B cell (primary cell): Measurements from ENCODE around the gene MPIG6B. TPM values are rescaled to one million over a fixed set of nuclear protein-coding genes. Genes with fewer than 3 reads are reported as not detected.

Experiments used
- ATAC-seq: fragments of 200-7000 bp; cut with Tn5 transposase; one replicate; pipeline ENCODE4 v1.10.0; 2021; ENCODE audit warnings: low read depth, mild to moderate bottlenecking, moderate number of reproducible peaks, moderate library complexity
- CTCF ChIA-PET: fragments of 350-600 bp; sonication (Branson Sonifier 250); formaldehyde crosslinking; loops from one replicate; lab custom pipeline; 2021; ENCODE audit warnings: antibody characterized with exemption, inconsistent platforms; lab: Charles Lee
- POLR2A ChIA-PET: fragments of 350-600 bp; sonication (Branson Sonifier 250); formaldehyde crosslinking; loops from one replicate; lab custom pipeline; 2021; ENCODE audit warnings: antibody characterized with exemption; lab: Charles Lee
- DNase-seq: peaks from one replicate; pipeline ENCODE4 v3.0.0; 2013
- H2AFZ ChIP-seq: 2 replicates; pipeline ENCODE4 v1.6.1; 2012; ENCODE audit warnings: mild to moderate bottlenecking, low read depth, low read length; ENCODE audit not compliant: insufficient read depth, poor library complexity, severe bottlenecking
- H3K27ac ChIP-seq, 2 donors: 1 replicate in 1 of 2; 2 replicates in 1 of 2; pipeline ENCODE4 v1.5.1; 2012 to 2013; ENCODE audit warnings: low read length in 2 of 2, mild to moderate bottlenecking in 2 of 2, moderate library complexity in 1 of 2
- H3K27me3 ChIP-seq, 4 experiments: fragments of 200-600 bp in 1 of 4; sonication (generic) in 1 of 4; replicated peaks in 1 of 4; 1 replicate in 2 of 4; 2 replicates in 2 of 4; pipeline versions ENCODE4 v1.6.1 to v1.7.0; 2013 to 2016; ENCODE audit warnings: low read length in 3 of 4, mild to moderate bottlenecking in 2 of 4, mixed read lengths in 1 of 4, moderate library complexity in 1 of 4; ENCODE audit not compliant: insufficient read depth in 4 of 4, control insufficient read depth in 3 of 4; ENCODE audit errors: control extremely low read depth in 1 of 4
- H3K36me3 ChIP-seq, 2 experiments: replicated peaks in 1 of 2; 1 replicate in 1 of 2; 2 replicates in 1 of 2; pipeline versions ENCODE4 v1.6.1 to v1.7.1; 2013; ENCODE audit warnings: low read length in 1 of 2; ENCODE audit not compliant: insufficient read depth in 2 of 2, control insufficient read depth in 1 of 2; ENCODE audit errors: control extremely low read depth in 1 of 2, extremely low read depth in 1 of 2
- H3K4me1 ChIP-seq, 2 donors: fragments of 200-600 bp in 1 of 2; sonication (generic) in 1 of 2; 1 replicate in 1 of 2; 2 replicates in 1 of 2; pipeline versions ENCODE4 v1.5.1 to v1.6.1; 2013 to 2017; ENCODE audit warnings: low read length in 2 of 2; ENCODE audit not compliant: control insufficient read depth in 2 of 2, insufficient read depth in 2 of 2
- H3K4me2 ChIP-seq: replicated peaks from 2 replicates; pipeline ENCODE3; 2012; ENCODE audit warnings: mild to moderate bottlenecking, low read depth, low read length; ENCODE audit not compliant: poor library complexity, severe bottlenecking
- H3K4me3 ChIP-seq, 5 experiments: fragments of 200-600 bp in 1 of 5; sonication (generic) in 1 of 5; 1 replicate in 3 of 5; 2 replicates in 2 of 5; pipeline versions ENCODE4 v1.5.1 to v1.7.0; 2011 to 2016; ENCODE audit warnings: low read length in 4 of 5, mild to moderate bottlenecking in 4 of 5, low read depth in 2 of 5, control low read depth in 1 of 5, moderate library complexity in 1 of 5; ENCODE audit not compliant: insufficient read depth in 1 of 5; ENCODE audit errors: control extremely low read depth in 1 of 5, extremely low read depth in 1 of 5
- H3K79me2 ChIP-seq: fragments of 200-600 bp; sonication (generic); one replicate; pipeline ENCODE4 v1.6.0; 2016; ENCODE audit warnings: low read length; ENCODE audit not compliant: control insufficient read depth, insufficient read depth
- H3K9ac ChIP-seq: fragments of 200-600 bp; sonication (generic); 2 replicates; pipeline ENCODE4 v1.6.1; 2017; ENCODE audit warnings: mild to moderate bottlenecking, low read length, moderate library complexity
- H3K9me3 ChIP-seq, 3 donors: one replicate each; pipeline versions ENCODE4 v1.6.1 to v1.7.1; 2013; ENCODE audit warnings: low read length in 2 of 3; ENCODE audit not compliant: control insufficient read depth in 2 of 3, insufficient read depth in 1 of 3; ENCODE audit errors: control extremely low read depth in 1 of 3
- H4K20me1 ChIP-seq: 2 replicates; pipeline ENCODE4 v1.6.0; 2012; ENCODE audit warnings: mild to moderate bottlenecking, low read length; ENCODE audit not compliant: insufficient read depth, control insufficient read depth, poor library complexity, severe bottlenecking
- H3K27ac Mint-ChIP-seq: one replicate; pipeline ENCODE4 v1.8.0; 2021; ENCODE audit warnings: mixed read lengths
- H3K27me3 Mint-ChIP-seq: one replicate; pipeline ENCODE4 v1.8.0; 2021; ENCODE audit warnings: mixed read lengths
- H3K4me1 Mint-ChIP-seq: one replicate; pipeline ENCODE4 v1.8.0; 2021; ENCODE audit warnings: mixed read lengths
- H3K4me3 Mint-ChIP-seq: one replicate; pipeline ENCODE4 v1.8.0; 2021; ENCODE audit warnings: mixed read lengths
- H3K9me3 Mint-ChIP-seq: one replicate; pipeline ENCODE4 v1.8.0; 2022; ENCODE audit warnings: mixed read lengths; ENCODE audit not compliant: insufficient read depth
- CTCF ChIP-seq: fragments of 200-600 bp; IDR thresholded peaks from one replicate; pipeline ENCODE4 v1.8.0; 2022; ENCODE audit warnings: antibody characterized with exemption, mild to moderate bottlenecking
- EZH2 ChIP-seq: IDR thresholded peaks from 2 replicates; pipeline ENCODE4 v1.6.1; 2012; ENCODE audit warnings: borderline replicate concordance, low read depth, mild to moderate bottlenecking, moderate library complexity, low read length; ENCODE audit not compliant: insufficient read depth, poor library complexity, severe bottlenecking
- WGBS: methylation state at CpG from one replicate; pipeline ENCODE4 v1.1.5; 2013; ENCODE audit warnings: missing lambda C conversion rate; ENCODE audit not compliant: insufficient coverage; 5-methylcytosine and 5-hydroxymethylcytosine counted together
- intact Hi-C: fragments of 100-400 bp; cut with micrococcal nuclease; formaldehyde crosslinking; loops from one replicate; pipeline ENCODE4 v1.10.0; 2022
- polyA plus RNA-seq: library from polyadenylated mRNA; depleted of rRNA; stranded (reverse); fragments of >200 nt; gene quantifications from 2 replicates; pipeline ENCODE4 v1.2.3, GENCODE V29; 2012
- total RNA-seq, 2 donors: library from RNA; stranded (reverse); fragments of 120-200 nt in 1 of 2; gene quantifications; 1 replicate in 1 of 2; 2 replicates in 1 of 2; pipeline versions ENCODE4 v1.2.3 to v1.2.4, GENCODE V29; 2013 to 2022

Gene MPIG6B
- total and polyA plus RNA-seq, 2 donors (not counting 1 experiment from before 2014, with no cell fraction given) = 0.54 to 1.6 TPM

- POLR2A ChIA-PET = interaction anchor here (0.6 to 0.7 kb wide), 2 partner anchors 21 to 63 kb away, joined by 3 to 7 read pairs; partner anchors contain the start of gene BAG6
- no peak within 1 kb of the TSS for H3K27ac Mint-ChIP-seq
- intact Hi-C loops = no loop called here
- Histone ChIP-seq H3K9ac (no peak within 1 kb of the TSS), H3K9me3 (no peaks in the 10 kb centered on the region), H3K4me3 (no peak within 1 kb of the TSS), H3K4me2 (no peak within 1 kb of the TSS), H3K27me3 (no peaks in the 10 kb centered on the region), H3K4me1 (peaks cover 10 to 16% of the 10 kb centered on the region in 2 donors), H3K79me2 (no peaks in the 10 kb centered on the region), H3K36me3 (no peaks in the 10 kb centered on the region), H2AFZ (no peak within 1 kb of the TSS), H4K20me1 (no peaks in the 10 kb centered on the region), H3K27ac (no peak within 1 kb of the TSS)
- 88% methylated on average over 12 of the region's 16 CpGs for WGBS
- CTCF ChIA-PET = interaction anchor here (0.7 to 3.3 kb wide), 3 partner anchors 10 to 54 kb away, joined by 3 to 10 read pairs (median 4); no protein-coding TSS in a partner anchor
- no peak for DNase-seq
- ATAC-seq = no peak
- H3K27me3 Mint-ChIP-seq = peaks cover 3% of the 10 kb centered on the region
- TF ChIP-seq CTCF (no peak), EZH2 (no peak)
- no peaks in the 10 kb centered on the region for H3K9me3 Mint-ChIP-seq
- no peak within 1 kb of the TSS for H3K4me3 Mint-ChIP-seq
- peaks cover 14% of the 10 kb centered on the region for H3K4me1 Mint-ChIP-seq
These were observed 7.9 kb upstream of the MPIG6B start, which contains the start of gene LY6G6D for GRCh38 chr6:31715022-31715958. Gene LY6G6D, plus strand, starts transcription at chr6:31715348. Its CDS starts 8 bp downstream, at chr6:31715356.
